ENCODE results near the gene XYLT2.
A peak's percentile ranks its signal among the peaks of the same experiment; 100 is the strongest.

The XYLT2 gene

DNA sequence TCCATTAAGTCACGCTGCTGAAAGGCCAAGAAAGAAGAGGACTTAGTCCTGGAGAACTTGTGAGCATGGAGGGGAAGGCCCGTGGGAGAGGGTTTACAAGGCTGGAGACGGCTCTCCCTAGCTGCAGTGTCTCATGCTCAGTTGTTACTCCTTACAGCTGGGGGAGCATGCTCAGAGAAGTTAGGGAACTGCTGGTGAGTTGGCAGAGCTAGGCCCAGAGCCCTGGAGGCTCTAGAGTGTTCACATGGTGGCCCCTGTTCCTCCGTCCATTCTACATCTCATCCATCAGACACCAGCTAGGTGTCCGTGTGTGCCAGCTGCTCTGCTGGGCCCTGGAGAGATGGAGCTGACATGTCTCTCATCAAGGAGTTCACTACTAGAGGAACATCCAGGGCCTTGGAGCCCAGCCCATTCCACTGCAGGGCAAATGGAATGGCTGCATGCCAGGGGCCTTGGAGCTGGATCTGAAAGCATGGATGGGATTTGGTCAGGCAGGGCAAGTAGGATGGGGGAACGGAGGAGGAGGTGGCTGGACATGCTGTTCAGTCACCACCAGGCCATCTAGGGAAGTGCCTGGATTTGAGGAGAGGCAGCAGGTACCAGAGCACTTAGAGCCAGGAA, 6.3 kb downstream of the XYLT2 start:
- no peak for DNase-seq

DNA sequence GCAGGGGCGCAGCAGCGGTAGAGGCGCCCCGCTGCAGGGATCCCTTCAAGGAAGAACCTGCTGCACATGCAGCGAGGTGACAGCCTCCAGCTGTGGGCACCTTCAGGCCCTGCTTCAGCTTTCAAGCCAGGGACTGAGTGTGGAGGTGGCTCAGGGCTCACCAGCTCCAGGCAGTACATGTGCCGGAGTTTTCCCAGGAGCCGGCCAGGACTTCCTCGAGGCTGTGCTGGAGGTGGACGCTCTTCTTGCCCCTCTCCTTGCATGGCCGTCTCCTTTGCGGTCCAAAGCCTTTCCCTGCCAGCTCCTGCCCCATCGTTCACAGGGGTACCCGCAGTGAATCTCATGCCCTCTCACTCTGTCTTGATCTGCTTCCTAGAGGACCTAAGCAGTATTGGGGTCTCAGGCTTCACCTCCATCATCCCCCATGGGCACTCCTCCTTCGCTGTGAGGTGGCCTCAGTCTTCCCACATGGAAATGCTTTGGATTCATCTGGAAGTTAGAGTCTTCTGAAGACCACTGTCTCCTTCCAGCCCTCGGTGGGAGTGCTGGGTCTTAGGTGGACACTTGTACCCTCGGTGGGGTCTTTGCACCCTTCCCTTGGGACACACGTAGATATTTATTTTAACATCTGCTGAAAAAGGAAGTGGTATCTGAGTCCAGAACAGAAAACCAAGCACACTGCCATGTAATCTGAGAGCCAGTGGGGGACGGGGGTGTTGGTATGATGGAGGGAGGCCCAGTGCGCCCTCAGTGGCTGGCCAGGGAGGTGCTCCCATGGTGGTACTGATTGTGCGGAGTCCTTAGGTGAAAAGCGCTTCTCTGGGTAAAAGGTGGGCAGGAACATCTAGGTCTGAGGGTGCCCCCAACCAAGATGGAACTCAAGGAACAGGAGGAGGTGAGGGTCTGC, 7.0 kb downstream of the XYLT2 start:
- DNase-seq, result no peak

DNA sequence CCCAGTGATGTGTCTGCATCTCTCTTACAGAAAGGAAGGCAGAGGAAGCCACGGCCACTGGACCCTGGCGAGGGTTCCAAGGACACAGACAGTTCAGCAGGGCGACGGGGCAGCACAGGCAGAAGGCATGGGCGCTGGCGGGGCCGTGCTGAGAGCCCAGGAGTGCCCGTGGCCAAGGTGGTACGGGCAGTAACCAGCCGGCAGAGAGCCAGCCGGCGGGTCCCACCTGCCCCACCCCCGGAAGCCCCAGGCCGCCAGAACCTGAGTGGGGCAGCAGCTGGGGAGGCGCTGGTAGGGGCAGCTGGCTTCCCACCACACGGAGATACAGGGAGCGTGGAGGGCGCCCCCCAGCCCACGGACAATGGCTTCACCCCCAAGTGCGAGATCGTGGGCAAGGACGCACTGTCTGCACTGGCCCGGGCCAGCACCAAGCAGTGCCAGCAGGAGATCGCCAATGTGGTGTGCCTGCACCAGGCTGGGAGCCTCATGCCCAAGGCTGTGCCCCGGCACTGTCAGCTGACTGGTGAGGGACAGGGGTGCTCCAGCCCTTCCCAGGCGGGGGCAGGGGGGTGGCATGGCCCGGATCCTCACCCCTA, 7.8 kb downstream of the XYLT2 start:
- no peak for DNase-seq

- DNase-seq, result no peak
These were observed 8.3 kb downstream of the XYLT2 start for GRCh38 chr17:50354198-50354597.

- no peak for DNase-seq
These were observed 8.8 kb downstream of the XYLT2 start for GRCh38 chr17:50354776-50355175.

- no peak for DNase-seq
These were observed 9.4 kb downstream of the XYLT2 start for GRCh38 chr17:50355336-50355700.

- no peak for DNase-seq
These were observed 9.9 kb downstream of the XYLT2 start for GRCh38 chr17:50355701-50356341.

DNA sequence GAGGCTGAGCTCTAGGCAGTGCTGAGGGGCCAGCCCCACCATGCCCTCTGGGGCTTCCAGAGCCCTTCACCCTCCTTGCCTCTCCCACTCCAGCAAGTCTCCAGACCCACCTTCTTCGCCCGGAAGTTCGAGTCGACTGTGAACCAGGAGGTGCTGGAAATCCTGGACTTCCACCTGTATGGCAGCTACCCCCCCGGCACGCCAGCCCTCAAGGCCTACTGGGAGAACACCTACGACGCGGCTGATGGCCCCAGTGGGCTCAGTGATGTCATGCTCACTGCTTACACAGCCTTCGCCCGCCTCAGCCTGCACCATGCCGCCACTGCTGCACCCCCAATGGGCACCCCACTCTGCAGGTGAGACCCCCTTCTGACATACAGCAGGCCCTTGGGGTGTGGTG, 10.5 kb downstream of the XYLT2 start:
- no peak for DNase-seq

DNA sequence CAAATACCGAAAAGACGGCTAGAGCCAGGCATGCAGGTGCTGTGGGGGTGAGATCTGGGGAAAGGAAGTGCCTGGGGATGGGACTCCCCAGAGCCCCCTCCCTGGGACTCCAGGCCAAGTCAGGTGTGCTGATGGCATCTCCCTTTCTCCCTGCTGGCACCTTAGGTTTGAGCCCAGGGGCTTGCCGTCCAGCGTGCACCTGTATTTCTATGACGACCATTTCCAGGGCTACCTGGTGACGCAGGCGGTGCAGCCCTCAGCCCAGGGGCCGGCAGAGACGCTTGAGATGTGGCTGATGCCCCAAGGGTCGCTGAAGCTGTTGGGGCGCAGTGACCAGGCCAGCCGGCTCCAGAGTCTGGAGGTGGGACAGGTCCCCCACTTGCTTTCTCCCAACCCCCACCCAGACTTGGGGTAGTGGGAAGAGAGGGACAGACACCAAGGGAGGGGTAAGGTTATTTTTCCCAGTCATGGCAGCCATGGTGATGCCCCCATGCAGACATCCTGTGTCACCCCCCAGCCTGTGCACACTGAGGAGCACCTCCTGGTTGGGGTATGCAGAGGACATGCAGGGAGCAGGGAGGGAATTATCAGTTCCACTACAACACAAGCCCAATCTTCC, 11.1 kb downstream of the XYLT2 start:
- no peak for DNase-seq

DNA sequence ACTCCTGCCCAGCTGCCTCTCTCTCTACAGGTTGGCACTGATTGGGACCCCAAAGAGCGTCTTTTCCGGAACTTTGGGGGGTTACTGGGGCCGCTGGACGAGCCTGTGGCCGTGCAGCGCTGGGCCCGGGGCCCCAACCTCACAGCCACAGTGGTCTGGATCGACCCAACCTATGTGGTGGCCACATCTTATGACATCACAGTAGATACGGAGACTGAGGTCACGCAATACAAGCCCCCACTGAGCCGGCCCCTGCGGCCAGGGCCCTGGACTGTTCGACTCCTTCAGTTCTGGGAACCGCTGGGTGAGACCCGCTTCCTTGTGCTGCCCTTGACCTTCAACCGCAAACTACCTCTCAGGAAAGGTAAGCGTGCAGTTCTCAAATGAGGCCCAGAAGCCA, 12.3 kb downstream of the XYLT2 start:
- no peak for DNase-seq

GRCh38 chr17:50359005-50359699, 13.2 kb downstream of the XYLT2 start:
- DNase-seq, result no peak

GRCh38 chr17:50359998-50360461, 14.1 kb downstream of the XYLT2 start:
- no peak for DNase-seq

GRCh38 chr17:50360486-50361115, 14.7 kb downstream of the XYLT2 start:
- DNase-seq, result no peak

DNA sequence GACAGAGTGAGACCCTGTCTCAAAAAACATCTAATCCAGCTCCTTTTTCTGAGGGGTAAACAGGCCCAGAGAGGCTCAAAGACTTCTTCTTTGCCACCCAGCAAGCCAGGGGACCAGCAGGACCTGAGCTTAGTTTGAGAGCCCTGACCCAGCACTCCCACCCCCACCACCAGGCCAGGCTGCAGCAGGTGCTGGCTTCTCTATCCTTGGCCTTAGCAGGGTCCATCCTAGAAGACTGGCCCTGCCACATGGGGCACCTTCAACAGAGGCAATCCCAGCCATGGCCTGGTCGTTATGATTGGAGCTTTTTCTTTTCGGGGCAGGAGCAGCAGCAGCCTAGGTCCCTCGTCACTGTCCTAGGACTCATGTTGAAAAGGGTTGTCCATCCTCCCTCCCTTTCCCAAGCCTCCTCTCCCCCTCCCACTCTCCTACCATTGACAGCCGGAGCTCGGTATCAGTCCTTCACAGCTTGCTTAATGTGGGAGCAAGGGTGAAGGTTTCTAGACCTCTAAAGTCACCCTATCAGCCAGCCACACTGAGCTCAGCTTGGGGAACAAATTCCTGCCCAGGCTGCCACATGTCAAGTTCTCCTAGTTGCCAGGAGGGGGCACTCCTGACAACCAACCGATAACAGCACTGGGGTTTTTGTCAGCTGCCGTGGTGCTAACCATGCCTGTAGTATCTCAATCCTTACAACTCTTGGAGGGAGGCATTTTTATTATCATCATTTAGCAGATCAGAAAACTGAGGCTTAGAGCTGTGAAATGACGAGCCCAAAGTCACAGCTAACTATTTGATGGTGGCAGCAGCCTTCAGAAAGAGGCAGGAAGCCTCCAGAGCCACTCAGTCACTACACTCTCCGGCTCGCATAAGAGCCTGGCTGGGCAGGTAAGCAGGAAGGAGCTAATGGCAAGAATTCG, 15.9 kb downstream of the XYLT2 start:
- DNase-seq, result peak; percentile 62

DNA sequence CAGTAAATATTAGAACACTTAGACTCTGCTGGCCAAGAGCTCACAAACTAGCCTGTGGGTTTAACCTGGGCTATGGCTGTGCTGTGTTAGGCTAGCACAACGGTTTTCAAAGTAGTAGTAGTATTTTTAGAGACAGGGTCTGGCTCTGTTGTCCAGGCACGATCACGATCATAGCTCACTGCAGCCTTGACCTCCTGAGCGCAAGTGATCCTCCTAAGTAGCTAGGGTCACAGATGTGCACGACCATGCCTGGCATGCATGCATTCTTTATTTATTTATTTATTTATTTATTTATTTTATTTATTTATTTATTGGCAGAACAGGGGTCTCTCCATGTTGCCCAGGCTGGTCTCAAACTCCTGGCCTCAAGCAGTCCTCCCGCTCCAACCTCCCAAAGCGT, 16.7 kb downstream of the XYLT2 start:
- no peak for DNase-seq

DNA sequence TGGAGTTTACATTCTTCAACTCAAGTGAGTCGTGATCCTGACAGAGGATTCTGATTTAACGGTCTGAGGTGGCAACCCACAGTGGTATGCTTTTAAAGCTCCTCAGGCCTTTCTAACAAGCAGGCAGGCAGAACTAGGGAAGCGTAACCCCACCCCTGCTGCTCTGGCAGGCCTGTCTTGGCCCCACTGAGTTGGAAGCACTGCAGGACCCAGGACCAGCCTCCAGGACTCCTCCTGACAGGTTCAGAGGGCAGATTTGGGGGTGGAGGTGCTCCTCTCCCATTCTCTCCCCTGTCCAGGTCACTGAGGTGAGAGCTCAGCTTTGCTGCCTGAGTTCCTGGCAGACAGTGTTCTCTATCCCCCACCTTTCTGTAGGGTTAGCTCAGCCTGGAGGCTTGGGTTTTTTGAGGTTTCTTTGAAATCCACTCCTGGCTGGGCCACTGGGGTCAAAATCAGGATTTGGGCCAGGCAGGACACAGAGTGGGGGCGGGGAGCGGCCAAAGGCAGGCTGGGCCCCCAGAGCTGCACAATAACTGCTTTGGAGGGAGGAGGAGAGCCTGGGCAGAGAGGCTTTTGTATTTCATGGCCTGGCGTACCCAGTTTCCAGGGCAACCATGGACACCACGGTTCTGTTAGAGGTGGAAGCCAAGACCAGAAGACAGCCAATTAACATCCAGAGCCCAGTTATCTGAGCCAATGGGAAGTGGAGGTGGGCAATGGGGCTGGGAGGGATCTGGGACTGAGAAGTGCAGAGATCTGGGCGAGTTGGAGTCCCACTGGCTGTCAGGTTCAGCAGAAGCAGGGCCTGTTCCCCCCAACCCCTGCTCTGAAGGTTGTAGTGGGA, 17.5 kb downstream of the XYLT2 start:
- peak; percentile 34 for DNase-seq

DNA sequence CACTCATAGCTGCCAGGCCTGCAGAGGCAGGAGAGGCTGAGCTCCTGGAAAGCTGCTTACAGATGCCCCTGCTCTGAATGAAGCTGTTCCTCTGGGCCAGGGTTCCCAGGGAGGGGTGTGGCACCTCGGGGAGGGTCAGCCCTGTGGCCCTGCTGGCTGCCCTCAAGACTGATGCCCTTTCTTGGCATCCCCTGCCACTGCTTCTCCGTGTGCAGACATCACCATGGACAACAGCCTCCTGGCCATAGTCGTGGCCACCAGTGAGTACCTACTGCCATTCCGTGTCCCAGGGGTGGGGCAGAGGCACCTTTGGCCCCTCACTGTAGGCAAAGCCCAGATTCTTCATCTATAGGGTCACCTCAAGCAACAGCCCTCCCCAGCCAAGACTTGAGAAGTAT, 18.1 kb downstream of the XYLT2 start:
- no peak for DNase-seq

GRCh38 chr17:50364715-50365114, 18.8 kb downstream of the XYLT2 start:
- peak; percentile 36 for DNase-seq

DNA sequence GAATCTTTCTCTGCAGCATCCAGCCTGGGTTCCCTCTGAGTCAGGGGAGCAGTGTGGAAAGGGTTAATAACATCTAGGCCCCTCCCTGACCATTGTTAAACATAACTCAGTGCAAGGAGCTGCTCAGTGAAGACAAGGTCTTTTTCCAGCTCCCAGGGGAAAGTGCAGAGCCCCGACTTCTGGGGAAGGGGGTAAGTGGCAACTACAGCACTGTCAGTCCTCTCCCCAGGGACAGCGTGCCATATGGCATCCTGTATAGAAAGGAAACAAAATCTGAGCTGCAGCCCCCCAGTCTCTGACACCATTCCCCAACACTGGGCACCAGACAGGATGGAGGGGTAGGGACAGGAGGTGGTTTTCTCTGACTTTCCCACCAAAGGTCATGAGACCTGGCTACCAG, 19.2 kb downstream of the XYLT2 start:
- no peak for DNase-seq
